Measurements from ENCODE around the gene MYH14.

DNA sequence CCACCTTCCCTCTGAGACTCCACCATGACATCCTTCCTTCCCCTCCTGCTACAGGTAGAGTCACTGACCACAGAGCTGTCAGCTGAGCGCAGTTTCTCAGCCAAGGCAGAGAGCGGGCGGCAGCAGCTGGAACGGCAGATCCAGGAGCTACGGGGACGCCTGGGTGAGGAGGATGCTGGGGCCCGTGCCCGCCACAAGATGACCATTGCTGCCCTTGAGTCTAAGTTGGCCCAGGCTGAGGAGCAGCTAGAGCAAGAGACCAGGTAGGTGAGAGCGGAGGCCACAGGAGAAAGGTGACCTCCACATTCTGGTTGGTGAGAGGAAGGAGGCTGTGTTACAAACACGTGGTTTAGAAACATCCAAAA, 98.2 kb downstream of the MYH14 start:
- TF ChIP-seq CTCF (optimal IDR thresholded peaks at IDR 0.05 in 1 of 3, IDR thresholded peaks at IDR 0.05 in 1 of 3, conservative IDR thresholded peaks at IDR 0.05 in 1 of 3; ENCODE audit: extremely low read depth in 1 of 3, insufficient read depth in 2 of 3, low read length in 3 of 3) (no peak), EZH2 (IDR thresholded peaks at IDR 0.05; ENCODE audit: low read length) (no peak)
